GM21367 (cell line): ENCODE data around the gene LPAR1.

Experiments used
- ATAC-seq: cut with Tn5 transposase; IDR thresholded peaks from one replicate; pipeline ENCODE4 v1.9.1; 2021; ENCODE audit not compliant: unreplicated experiment

Gene LPAR1

DNA sequence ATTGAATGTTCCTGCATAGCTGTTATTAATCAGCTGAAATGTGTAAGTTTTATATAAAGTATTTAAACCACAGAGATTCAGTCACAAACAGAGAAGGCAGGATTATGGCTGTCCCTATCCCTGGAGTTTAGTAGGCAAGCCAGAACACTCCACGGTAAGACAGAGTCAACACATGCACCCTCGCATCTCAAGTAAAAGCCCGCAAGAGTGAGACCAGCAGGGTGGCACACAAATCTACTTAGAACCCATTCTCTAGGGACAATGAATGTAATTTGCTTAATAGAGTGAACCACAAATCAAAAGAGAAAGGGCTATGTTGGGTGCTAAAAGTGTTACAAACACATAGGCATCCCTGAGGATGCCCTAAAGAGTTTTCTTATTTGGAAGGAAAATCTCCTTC lies 35.1 kb downstream of the LPAR1 start:
- ATAC-seq, result no peak

- ATAC-seq, result no peak
Measured at GRCh38 chr9:111001526-111001925, 36.7 kb downstream of the LPAR1 start.

- ATAC-seq, result no peak
Measured at GRCh38 chr9:111000202-111000601, 38.1 kb downstream of the LPAR1 start.

- no peak for ATAC-seq
Measured at GRCh38 chr9:110999379-110999778, 38.9 kb downstream of the LPAR1 start.

- ATAC-seq, result no peak
Measured at GRCh38 chr9:110997847-110998246, 40.4 kb downstream of the LPAR1 start.

GRCh38 chr9:110996436-110997220 lies 41.6 kb downstream of the LPAR1 start:
- ATAC-seq, result no peak

DNA sequence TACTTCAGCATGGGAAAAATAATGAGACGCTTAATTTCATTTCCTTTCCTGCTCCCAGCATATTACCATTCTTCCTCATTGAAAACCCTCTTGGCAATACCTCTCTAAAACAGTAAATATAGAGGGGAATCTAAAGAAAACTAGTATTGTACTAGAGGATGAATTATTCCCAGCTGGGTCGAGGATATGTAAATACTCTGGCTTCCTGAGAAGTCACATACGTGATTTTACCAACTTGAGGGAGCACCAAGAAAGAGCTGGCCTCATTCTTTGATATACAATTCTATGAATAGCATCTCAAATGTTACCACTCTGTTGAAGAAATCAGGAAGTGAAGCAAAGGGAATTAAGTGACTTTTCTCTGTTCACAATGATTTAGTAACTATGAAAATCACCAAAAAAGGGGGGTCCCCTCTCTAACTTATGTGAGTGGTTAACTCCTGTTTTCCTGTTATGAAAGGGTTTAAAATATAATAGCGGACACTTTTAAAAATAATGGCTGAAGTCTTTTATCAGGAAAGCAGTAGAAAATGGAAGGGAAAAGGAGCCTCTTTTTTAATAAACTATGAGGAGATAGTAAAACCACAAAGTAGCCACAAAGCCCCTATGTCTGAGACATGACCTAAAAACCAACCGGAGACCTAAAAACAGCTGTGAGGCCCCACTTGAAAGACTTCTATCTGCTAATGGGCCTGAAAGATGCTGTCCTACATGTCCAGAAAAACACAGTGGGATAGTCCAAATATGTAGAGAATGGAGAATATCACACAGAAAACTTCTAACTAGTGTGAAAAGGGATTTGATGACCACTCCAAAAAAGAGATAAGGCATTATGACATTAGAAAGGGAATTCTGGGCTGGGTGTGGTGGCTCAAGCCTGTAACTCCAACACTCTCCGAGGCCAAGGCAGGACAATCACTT lies 42.6 kb downstream of the LPAR1 start:
- no peak for ATAC-seq

DNA sequence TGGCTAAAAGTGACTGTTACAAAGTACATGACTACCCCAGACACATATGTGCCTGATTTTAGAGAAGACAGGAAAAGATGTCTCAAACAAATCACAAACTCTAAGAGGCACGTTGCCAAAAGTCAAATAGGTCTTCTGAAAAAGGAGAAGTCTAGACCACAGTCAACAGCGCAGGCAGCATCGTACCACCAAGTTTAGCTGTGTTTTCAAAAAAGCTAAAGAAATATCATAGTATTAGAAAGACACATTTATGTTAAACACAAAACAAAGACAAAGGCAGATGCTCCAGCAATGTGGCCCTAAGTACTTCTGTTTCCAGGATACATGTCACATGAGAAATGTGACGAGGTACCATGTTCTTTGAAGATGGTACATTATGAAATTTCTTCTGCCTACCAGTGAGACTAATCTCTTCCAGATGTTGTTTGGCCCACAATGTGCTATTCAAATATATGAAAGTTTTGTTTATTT lies 43.5 kb downstream of the LPAR1 start:
- no peak for ATAC-seq

GRCh38 chr9:110990481-110990880 lies 47.8 kb downstream of the LPAR1 start:
- ATAC-seq, result no peak

GRCh38 chr9:110986529-110986928 lies 51.7 kb downstream of the LPAR1 start:
- no peak for ATAC-seq

DNA sequence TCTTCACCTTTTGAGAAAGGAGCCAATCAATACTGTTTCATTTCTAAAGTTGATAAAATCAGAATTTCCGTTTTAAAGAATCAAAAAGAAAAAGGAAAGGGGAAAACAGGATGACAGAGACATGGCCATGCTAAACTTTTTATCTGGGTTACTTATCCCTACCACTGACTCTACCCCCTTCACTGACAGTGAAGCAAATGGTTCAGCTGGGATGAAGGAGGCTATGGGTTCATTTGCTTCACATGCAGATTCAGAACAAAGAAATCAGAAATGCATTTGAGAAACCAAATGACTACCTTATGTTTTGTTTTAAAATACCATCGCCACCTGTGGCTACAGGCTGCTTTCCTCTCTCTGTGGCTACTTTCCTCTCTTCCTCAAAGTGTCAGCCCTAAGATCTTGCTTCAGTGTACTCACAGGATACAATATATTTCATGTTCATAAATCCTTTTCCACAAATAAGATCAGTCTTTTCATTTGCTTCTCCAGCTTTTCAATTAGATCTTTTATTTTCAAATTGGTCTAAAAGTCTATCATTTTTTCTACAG lies 53.3 kb downstream of the LPAR1 start:
- no peak for ATAC-seq

- no peak for ATAC-seq
Measured at GRCh38 chr9:110980261-110980660, 58.0 kb downstream of the LPAR1 start.

DNA sequence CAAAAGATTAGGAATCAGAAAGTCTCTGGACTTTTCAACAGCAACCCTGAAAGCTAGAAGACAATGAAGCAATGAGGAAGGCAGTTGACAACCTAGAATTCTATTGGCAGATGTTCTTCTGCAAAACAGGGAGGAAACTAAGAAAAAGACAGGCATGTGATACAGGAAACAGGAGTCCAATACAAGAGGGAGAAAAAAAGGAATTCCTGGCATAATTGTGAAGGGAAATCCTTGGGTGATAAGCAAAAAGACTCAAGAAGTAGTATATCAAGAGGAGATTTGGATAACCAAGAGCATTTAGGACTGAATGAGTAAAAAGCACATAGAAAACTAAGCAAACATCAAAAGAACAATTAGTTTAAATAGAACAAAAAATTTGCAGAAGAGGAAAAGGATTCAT lies 58.6 kb downstream of the LPAR1 start:
- no peak for ATAC-seq

GRCh38 chr9:110978516-110978915 lies 59.8 kb downstream of the LPAR1 start:
- ATAC-seq, result no peak

- no peak for ATAC-seq
Measured at GRCh38 chr9:110977259-110977709, 61.0 kb downstream of the LPAR1 start.

DNA sequence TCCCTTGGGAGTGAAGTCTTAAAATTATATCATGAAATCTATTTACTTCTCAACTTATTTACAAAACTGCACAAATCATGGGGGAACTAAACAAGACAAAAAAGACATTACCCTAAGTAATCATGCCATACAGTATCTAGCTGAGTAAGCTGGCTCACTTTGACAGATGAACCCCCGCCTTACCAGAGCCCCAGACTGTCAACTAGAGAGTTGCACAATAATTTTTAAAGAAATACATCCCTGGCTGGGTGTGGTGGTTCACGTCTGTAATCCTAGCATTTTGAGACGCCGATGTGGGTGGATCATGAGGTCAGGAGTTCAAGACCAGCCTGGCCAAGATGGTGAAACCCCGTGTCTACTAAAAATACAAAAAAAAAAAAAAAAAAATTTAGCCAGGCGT lies 62.3 kb downstream of the LPAR1 start:
- no peak for ATAC-seq

DNA sequence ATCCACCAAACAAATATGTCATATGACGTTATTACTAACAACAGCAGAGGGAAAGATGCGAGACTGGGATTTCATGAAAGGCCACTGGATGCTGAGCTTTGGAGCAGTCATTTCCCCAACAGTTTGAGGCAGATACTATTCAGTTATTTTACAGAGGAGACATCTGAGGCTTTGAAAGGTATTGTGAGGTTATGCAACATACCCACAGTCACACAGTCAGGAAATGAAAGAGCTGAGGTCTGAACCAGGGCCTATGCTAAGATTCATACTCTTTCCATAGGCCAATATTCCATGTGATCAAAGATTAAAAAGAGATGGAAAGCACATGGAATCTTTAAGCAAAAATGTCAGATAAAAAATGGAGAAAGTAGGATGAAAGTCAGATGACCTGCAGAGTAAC lies 63.0 kb downstream of the LPAR1 start:
- no peak for ATAC-seq

DNA sequence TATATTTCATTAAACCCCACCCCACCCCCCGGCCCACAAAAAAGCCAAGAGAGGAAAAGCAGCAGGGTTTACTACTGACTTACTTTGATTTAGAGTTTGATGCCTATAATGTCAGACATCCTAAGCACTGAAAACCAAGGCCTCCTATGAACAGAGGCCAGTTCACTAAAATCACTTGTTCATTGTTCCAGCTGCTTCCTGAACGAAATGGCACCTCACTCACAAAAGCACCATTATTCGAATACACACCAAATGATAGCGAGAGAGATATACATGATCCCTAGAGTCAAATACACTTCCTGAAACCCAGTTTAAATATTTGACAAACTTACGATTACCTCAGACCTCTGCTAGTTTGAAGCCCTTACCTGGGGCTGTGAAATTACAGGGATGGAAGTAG lies 66.6 kb downstream of the LPAR1 start:
- ATAC-seq, result no peak

- ATAC-seq, result no peak
Measured at GRCh38 chr9:110971234-110971633, 67.0 kb downstream of the LPAR1 start.

DNA sequence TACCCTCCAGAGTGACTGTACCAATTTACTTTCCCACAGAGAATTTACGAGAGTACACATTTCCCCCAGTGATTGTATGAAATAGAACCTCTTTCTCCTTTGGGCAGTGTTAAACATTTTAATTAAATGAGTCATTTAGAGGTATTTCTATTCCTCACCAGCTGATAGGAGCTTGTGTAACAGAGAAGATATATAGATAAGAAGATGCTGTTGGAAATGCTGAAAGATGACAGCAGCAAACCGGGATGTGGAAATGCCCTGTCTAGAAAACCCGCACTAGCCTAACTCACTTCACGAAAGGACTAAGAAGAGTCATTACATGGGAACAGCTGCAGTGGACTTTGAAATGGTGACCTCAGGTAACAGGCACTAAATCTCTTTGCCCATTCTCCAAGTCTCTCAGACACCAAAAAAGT lies 68.3 kb downstream of the LPAR1 start:
- ATAC-seq, result no peak

GRCh38 chr9:110968096-110968495 lies 70.2 kb downstream of the LPAR1 start:
- no peak for ATAC-seq

DNA sequence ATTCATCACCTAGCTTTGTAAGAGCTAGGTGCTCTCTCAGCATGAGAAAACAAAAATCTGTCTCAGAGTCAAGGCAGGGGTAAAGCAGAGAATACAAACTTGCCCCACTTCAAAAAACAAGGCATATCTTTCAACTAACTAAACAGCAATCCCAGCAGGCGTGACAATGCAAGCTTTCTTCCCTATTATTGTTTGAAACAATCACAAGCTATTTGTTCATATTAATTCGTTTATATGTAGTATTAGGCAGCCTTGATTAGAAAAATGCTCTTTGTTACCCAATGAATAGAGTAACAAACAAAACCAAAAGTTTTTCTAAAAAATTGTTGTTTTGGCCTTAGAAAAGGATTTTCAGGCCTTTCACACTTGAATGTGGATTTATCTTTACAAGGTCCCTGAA lies 71.1 kb downstream of the LPAR1 start:
- no peak for ATAC-seq
